HEK293 (cell line): Measurements from ENCODE around the gene TRIM13.

Experiments
- CTCF ChIA-PET: fragments of 350-600 bp; formaldehyde crosslinking; extraction: SDS; loops from one replicate; lab custom pipeline; 2021; ENCODE audit warnings: antibody characterized with exemption; lab: Yijun Ruan, JAX
- POLR2A ChIA-PET: fragments of 300-600 bp; formaldehyde crosslinking; extraction: SDS; loops from one replicate; lab custom pipeline; 2020; ENCODE audit warnings: antibody characterized with exemption, inconsistent platforms; lab: Yijun Ruan, JAX
- H3K27ac ChIP-seq: fragments of 200-500 bp; sonication (Bioruptor generic); 2 replicates; pipeline ENCODE4 v1.5.1; 2014; ENCODE audit warnings: low read depth, low read length, control low read depth, inconsistent platforms; ENCODE audit errors: extremely low read depth
- H3K36me3 ChIP-seq, 2 experiments: fragments of 200-500 bp in 1 of 2; sonication (Bioruptor generic) in 1 of 2; 1 replicate in 1 of 2; 2 replicates in 1 of 2; pipeline ENCODE4 v1.5.1; 2014 to 2017; ENCODE audit warnings: inconsistent platforms in 2 of 2, low read length in 2 of 2; ENCODE audit not compliant: control insufficient read depth in 2 of 2, insufficient read depth in 1 of 2
- H3K4me1 ChIP-seq: fragments of 200-500 bp; sonication (Bioruptor generic); 2 replicates; pipeline ENCODE4 v1.5.1; 2014; ENCODE audit warnings: mild to moderate bottlenecking, low read length, inconsistent platforms; ENCODE audit not compliant: control insufficient read depth, insufficient read depth
- H3K4me3 ChIP-seq: 2 replicates; pipeline ENCODE4 v1.5.1; 2011; ENCODE audit warnings: low read depth, mild to moderate bottlenecking, control low read depth, low read length, moderate library complexity
- H3K9me3 ChIP-seq: fragments of 200-500 bp; sonication (Bioruptor generic); 2 replicates; pipeline ENCODE4 v1.5.1; 2014; ENCODE audit warnings: low read depth, low read length, inconsistent platforms; ENCODE audit not compliant: control insufficient read depth, insufficient read depth
- EGR2 ChIP-seq: fragments of 450-650 bp; formaldehyde crosslinking; IDR thresholded peaks from 2 replicates; pipeline ENCODE4 v1.5.1; 2016; ENCODE audit warnings: low read depth, missing biosample characterization, missing genetic modification characterization
- FEZF1 ChIP-seq: fragments of 450-650 bp; formaldehyde crosslinking; IDR thresholded peaks from 2 replicates; pipeline ENCODE4 v1.5.1; 2016; ENCODE audit warnings: missing biosample characterization, missing genetic modification characterization
- HOXA7 ChIP-seq: sonication (generic); formaldehyde crosslinking; IDR thresholded peaks from 2 replicates; pipeline ENCODE4 v1.8.1; 2022; ENCODE audit warnings: missing genetic modification reagents, borderline replicate concordance
- KLF9 ChIP-seq: fragments of 450-650 bp; formaldehyde crosslinking; IDR thresholded peaks from 2 replicates; pipeline ENCODE4 v1.5.1; 2016; ENCODE audit warnings: missing biosample characterization, missing genetic modification characterization, low read depth
- SCRT2 ChIP-seq: fragments of 450-650 bp; formaldehyde crosslinking; IDR thresholded peaks from 2 replicates; pipeline ENCODE4 v1.5.1; 2016; ENCODE audit warnings: missing biosample characterization, missing genetic modification characterization
- SETDB1 ChIP-seq: IDR thresholded peaks from one replicate; pipeline ENCODE4 v1.6.1; 2017; ENCODE audit warnings: mild to moderate bottlenecking, low read length, moderate library complexity, mixed read lengths; ENCODE audit not compliant: insufficient read length
- SP3 ChIP-seq: fragments of 450-650 bp; formaldehyde crosslinking; IDR thresholded peaks from 2 replicates; pipeline ENCODE4 v1.5.1; 2016; ENCODE audit warnings: missing biosample characterization, missing genetic modification characterization
- ZBTB26 ChIP-seq: fragments of 450-650 bp; formaldehyde crosslinking; optimal IDR thresholded peaks from 2 replicates; pipeline ENCODE3; 2016; ENCODE audit warnings: missing biosample characterization, mild to moderate bottlenecking, missing genetic modification characterization
- ZBTB48 ChIP-seq: fragments of 450-650 bp; formaldehyde crosslinking; IDR thresholded peaks from 2 replicates; pipeline ENCODE4 v1.5.1; 2016; ENCODE audit warnings: missing biosample characterization, missing genetic modification characterization
- ZFP3 ChIP-seq: fragments of 450-650 bp; formaldehyde crosslinking; IDR thresholded peaks from 2 replicates; pipeline ENCODE4 v1.5.1; 2016; ENCODE audit warnings: low read depth, missing biosample characterization, missing genetic modification characterization
- ZFP37 ChIP-seq: fragments of 450-650 bp; formaldehyde crosslinking; IDR thresholded peaks from 2 replicates; pipeline ENCODE4 v1.5.1; 2016; ENCODE audit warnings: missing biosample characterization, missing genetic modification characterization
- ZNF114 ChIP-seq: fragments of 450-650 bp; formaldehyde crosslinking; IDR thresholded peaks from 2 replicates; pipeline ENCODE4 v1.5.0; 2017; ENCODE audit warnings: missing biosample characterization, missing genetic modification characterization
- ZNF140 ChIP-seq: fragments of 450-650 bp; formaldehyde crosslinking; IDR thresholded peaks from 2 replicates; pipeline ENCODE4 v1.5.1; 2016; ENCODE audit warnings: missing biosample characterization, missing genetic modification characterization
- ZNF221 ChIP-seq: fragments of 450-650 bp; formaldehyde crosslinking; IDR thresholded peaks from 2 replicates; pipeline ENCODE4 v1.5.1; 2017; ENCODE audit warnings: missing biosample characterization, missing genetic modification characterization, borderline replicate concordance
- ZNF266 ChIP-seq: fragments of 450-650 bp; formaldehyde crosslinking; IDR thresholded peaks from 2 replicates; pipeline ENCODE4 v1.5.1; 2016; ENCODE audit warnings: missing biosample characterization, missing genetic modification characterization, low read depth
- ZNF354C ChIP-seq: fragments of 450-650 bp; formaldehyde crosslinking; IDR thresholded peaks from 2 replicates; pipeline ENCODE4 v1.5.1; 2016; ENCODE audit warnings: missing biosample characterization, missing genetic modification characterization, low read depth, borderline replicate concordance
- ZNF510 ChIP-seq: fragments of 450-650 bp; formaldehyde crosslinking; IDR thresholded peaks from 2 replicates; pipeline ENCODE4 v1.5.1; 2018; ENCODE audit warnings: mild to moderate bottlenecking, missing genetic modification characterization, missing biosample characterization; ENCODE audit not compliant: insufficient replicate concordance
- ZNF629 ChIP-seq: fragments of 450-650 bp; formaldehyde crosslinking; IDR thresholded peaks from 2 replicates; pipeline ENCODE4 v1.5.1; 2017; ENCODE audit warnings: missing biosample characterization, missing genetic modification characterization
- ZNF701 ChIP-seq: fragments of 450-650 bp; formaldehyde crosslinking; IDR thresholded peaks from 2 replicates; pipeline ENCODE4 v1.5.1; 2016; ENCODE audit warnings: missing biosample characterization, missing genetic modification characterization
- ZNF792 ChIP-seq: fragments of 450-650 bp; formaldehyde crosslinking; IDR thresholded peaks from 2 replicates; pipeline ENCODE4 v1.5.1; 2016; ENCODE audit warnings: missing biosample characterization, missing genetic modification characterization
- ZNF837 ChIP-seq: fragments of 450-650 bp; formaldehyde crosslinking; IDR thresholded peaks from 2 replicates; pipeline ENCODE4 v1.5.1; 2016; ENCODE audit warnings: missing biosample characterization, missing genetic modification characterization
- ZXDB ChIP-seq: fragments of 450-650 bp; formaldehyde crosslinking; IDR thresholded peaks from 2 replicates; pipeline ENCODE4 v1.5.1; 2016; ENCODE audit warnings: missing biosample characterization, missing genetic modification characterization
- TF ChIP-seq, protein P1 (sequence below): fragments of 450-650 bp; IDR thresholded peaks from 2 replicates; pipeline ENCODE4 v1.5.1; 2018; ENCODE audit warnings: missing biosample characterization, mild to moderate bottlenecking, missing genetic modification characterization
- TF ChIP-seq, protein P2 (sequence below): fragments of 450-650 bp; formaldehyde crosslinking; conservative IDR thresholded peaks from 2 replicates; pipeline ENCODE4 v1.5.1; 2016; ENCODE audit warnings: low read depth, missing biosample characterization, missing genetic modification characterization
- TF ChIP-seq, protein P3 (sequence below): fragments of 450-650 bp; formaldehyde crosslinking; IDR thresholded peaks from 2 replicates; pipeline ENCODE4 v1.5.1; 2017; ENCODE audit warnings: missing biosample characterization, missing genetic modification characterization
- TF ChIP-seq, protein P4 (sequence below): fragments of 450-650 bp; formaldehyde crosslinking; IDR thresholded peaks from 2 replicates; pipeline ENCODE4 v1.5.1; 2016; ENCODE audit warnings: missing biosample characterization, missing genetic modification characterization

The TRIM13 gene, protein sequence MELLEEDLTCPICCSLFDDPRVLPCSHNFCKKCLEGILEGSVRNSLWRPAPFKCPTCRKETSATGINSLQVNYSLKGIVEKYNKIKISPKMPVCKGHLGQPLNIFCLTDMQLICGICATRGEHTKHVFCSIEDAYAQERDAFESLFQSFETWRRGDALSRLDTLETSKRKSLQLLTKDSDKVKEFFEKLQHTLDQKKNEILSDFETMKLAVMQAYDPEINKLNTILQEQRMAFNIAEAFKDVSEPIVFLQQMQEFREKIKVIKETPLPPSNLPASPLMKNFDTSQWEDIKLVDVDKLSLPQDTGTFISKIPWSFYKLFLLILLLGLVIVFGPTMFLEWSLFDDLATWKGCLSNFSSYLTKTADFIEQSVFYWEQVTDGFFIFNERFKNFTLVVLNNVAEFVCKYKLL

GRCh38 chr13:49996951-49997895 is at the start of gene TRIM13:
Gene TRIM13, plus strand, starts transcription at chr13:49997042. Its CDS starts 14,899 bp downstream, at chr13:50011941.
- Histone ChIP-seq H3K4me3 (peak within 1 kb of the TSS; percentile 92), H3K27ac (peak within 1 kb of the TSS; percentile 97), H3K4me1 (0 out of 2 replicates have a peak, but pooled peaks cover 3% of the 10 kb centered on the region), H3K36me3 (peaks cover 12 to 24% of the 10 kb centered on the region in 2 experiments; a peak in 2 of 3 replicates), H3K9me3 (no peaks in the 10 kb centered on the region)
- POLR2A ChIA-PET = interaction anchor here (0.5 to 2.4 kb wide), 16 partner anchors 8 to 918 kb away, joined by 3 to 23 read pairs (median 4); partner anchors contain the start of genes KPNA3 and SPRYD7
- CTCF ChIA-PET = interaction anchor here (0.6 to 2.3 kb wide), 14 partner anchors 13 to 1311 kb away, joined by 3 to 9 read pairs (median 4); partner anchors contain the start of gene SPRYD7
- TF ChIP-seq, protein P1, sequence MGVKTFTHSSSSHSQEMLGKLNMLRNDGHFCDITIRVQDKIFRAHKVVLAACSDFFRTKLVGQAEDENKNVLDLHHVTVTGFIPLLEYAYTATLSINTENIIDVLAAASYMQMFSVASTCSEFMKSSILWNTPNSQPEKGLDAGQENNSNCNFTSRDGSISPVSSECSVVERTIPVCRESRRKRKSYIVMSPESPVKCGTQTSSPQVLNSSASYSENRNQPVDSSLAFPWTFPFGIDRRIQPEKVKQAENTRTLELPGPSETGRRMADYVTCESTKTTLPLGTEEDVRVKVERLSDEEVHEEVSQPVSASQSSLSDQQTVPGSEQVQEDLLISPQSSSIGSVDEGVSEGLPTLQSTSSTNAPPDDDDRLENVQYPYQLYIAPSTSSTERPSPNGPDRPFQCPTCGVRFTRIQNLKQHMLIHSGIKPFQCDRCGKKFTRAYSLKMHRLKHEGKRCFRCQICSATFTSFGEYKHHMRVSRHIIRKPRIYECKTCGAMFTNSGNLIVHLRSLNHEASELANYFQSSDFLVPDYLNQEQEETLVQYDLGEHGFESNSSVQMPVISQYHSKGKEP (tag by site-specific recombination) = 0 out of 2 replicates have a peak, but pooled peaks have one; percentile 18
- no peak for TF ChIP-seq ZNF701 (tag by site-specific recombination)
- no peak for TF ChIP-seq ZNF354C
- TF ChIP-seq ZXDB (tag by site-specific recombination) = peak; percentile 66
- no peak for TF ChIP-seq ZNF837 (tag by site-specific recombination)
- peak; percentile 59 for TF ChIP-seq ZNF629 (tag by site-specific recombination)
- no peak for TF ChIP-seq ZFP3
- TF ChIP-seq EGR2 (tag by site-specific recombination) = peak; percentile 32; the same call in 1 of the 2 replicates
- TF ChIP-seq ZNF221 (tag by site-specific recombination) = no peak
- TF ChIP-seq FEZF1 (tag by site-specific recombination) = peak; percentile 29; the same call in 1 of the 2 replicates
- TF ChIP-seq HOXA7 (CRISPR knock-in tag) = no peak
- TF ChIP-seq ZNF792 (tag by site-specific recombination) = no peak
- TF ChIP-seq ZNF266 = no peak
- no peak for TF ChIP-seq SETDB1
- TF ChIP-seq, protein P2, sequence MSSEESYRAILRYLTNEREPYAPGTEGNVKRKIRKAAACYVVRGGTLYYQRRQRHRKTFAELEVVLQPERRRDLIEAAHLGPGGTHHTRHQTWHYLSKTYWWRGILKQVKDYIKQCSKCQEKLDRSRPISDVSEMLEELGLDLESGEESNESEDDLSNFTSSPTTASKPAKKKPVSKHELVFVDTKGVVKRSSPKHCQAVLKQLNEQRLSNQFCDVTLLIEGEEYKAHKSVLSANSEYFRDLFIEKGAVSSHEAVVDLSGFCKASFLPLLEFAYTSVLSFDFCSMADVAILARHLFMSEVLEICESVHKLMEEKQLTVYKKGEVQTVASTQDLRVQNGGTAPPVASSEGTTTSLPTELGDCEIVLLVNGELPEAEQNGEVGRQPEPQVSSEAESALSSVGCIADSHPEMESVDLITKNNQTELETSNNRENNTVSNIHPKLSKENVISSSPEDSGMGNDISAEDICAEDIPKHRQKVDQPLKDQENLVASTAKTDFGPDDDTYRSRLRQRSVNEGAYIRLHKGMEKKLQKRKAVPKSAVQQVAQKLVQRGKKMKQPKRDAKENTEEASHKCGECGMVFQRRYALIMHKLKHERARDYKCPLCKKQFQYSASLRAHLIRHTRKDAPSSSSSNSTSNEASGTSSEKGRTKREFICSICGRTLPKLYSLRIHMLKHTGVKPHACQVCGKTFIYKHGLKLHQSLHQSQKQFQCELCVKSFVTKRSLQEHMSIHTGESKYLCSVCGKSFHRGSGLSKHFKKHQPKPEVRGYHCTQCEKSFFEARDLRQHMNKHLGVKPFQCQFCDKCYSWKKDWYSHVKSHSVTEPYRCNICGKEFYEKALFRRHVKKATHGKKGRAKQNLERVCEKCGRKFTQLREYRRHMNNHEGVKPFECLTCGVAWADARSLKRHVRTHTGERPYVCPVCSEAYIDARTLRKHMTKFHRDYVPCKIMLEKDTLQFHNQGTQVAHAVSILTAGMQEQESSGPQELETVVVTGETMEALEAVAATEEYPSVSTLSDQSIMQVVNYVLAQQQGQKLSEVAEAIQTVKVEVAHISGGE (tag by site-specific recombination) = no peak; the same call in 1 of the 2 replicates
- TF ChIP-seq ZNF510 (tag by site-specific recombination) = no peak
- no peak for TF ChIP-seq ZNF140 (tag by site-specific recombination)
- 0 out of 2 replicates have a peak, but pooled peaks have one; percentile 20 for TF ChIP-seq ZBTB48 (tag by site-specific recombination)
- TF ChIP-seq, protein P3, sequence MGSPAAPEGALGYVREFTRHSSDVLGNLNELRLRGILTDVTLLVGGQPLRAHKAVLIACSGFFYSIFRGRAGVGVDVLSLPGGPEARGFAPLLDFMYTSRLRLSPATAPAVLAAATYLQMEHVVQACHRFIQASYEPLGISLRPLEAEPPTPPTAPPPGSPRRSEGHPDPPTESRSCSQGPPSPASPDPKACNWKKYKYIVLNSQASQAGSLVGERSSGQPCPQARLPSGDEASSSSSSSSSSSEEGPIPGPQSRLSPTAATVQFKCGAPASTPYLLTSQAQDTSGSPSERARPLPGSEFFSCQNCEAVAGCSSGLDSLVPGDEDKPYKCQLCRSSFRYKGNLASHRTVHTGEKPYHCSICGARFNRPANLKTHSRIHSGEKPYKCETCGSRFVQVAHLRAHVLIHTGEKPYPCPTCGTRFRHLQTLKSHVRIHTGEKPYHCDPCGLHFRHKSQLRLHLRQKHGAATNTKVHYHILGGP = no peak
- TF ChIP-seq ZBTB26 (tag by site-specific recombination) = peak; percentile 77
- TF ChIP-seq SCRT2 (tag by site-specific recombination) = no peak
- TF ChIP-seq ZFP37 (tag by site-specific recombination) = peak; percentile 97
- peak; percentile 49 for TF ChIP-seq KLF9
- TF ChIP-seq, protein P4, sequence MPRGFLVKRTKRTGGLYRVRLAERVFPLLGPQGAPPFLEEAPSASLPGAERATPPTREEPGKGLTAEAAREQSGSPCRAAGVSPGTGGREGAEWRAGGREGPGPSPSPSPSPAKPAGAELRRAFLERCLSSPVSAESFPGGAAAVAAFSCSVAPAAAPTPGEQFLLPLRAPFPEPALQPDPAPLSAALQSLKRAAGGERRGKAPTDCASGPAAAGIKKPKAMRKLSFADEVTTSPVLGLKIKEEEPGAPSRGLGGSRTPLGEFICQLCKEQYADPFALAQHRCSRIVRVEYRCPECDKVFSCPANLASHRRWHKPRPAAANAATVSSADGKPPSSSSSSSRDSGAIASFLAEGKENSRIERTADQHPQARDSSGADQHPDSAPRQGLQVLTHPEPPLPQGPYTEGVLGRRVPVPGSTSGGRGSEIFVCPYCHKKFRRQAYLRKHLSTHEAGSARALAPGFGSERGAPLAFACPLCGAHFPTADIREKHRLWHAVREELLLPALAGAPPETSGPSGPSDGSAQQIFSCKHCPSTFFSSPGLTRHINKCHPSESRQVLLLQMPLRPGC = peak; percentile 48; the same call in 1 of the 2 replicates
- TF ChIP-seq SP3 (tag by site-specific recombination) = 0 out of 2 replicates have a peak, but pooled peaks have one; percentile 36
- TF ChIP-seq ZNF114 = no peak
